ENCODE measurements around the gene BCKDHA. TPM values are rescaled to one million over a fixed set of nuclear protein-coding genes. Genes with fewer than 3 reads are reported as not detected.

The BCKDHA gene
- total and polyA plus RNA-seq, 9 of the 15 experiments (the other 6 are each of a cell fraction or from before 2014, with no cell fraction given): 4.5 to 52.5 (median 14.1) TPM

GRCh38 chr19:41364524-41365391 lies 32.9 kb upstream of the BCKDHA start:
- in situ Hi-C loops (cut with MboI) (no loop called here), intact Hi-C loops (cut with micrococcal nuclease) (loop anchor here (10.0 kb wide), 1 partner anchor 70 kb away; the partner anchor contains the start of gene DMAC2)
- ATAC-seq: no peak
- no peaks in the 10 kb centered on the region for H4K20me1 ChIP-seq (replicated peaks; ENCODE audit: control insufficient read depth, insufficient read depth, low read length)
- H3K27ac ChIP-seq (ENCODE audit: extremely low read depth, low read depth, low read length): peak overlapping the region; percentile 100
- H3K9ac ChIP-seq (ENCODE audit: insufficient read depth in 1 of 2, low read depth in 2 of 2, low read length in 2 of 2): peak overlapping the region; percentile 97 to 99; a peak in 3 of 4 replicates
- peaks cover 4% of the 10 kb centered on the region; the same call in 2 of the 3 replicates for H3K36me3 ChIP-seq (ENCODE audit: control insufficient read depth, insufficient read depth, low read length)
- peak in 1 of 4 experiments; percentile 24 for DNase-seq (ENCODE audit: extremely low read depth in 1 of 4, low spot score in 3 of 4)
- CTCF ChIA-PET (ENCODE audit: low intra/inter-chr PET ratio): no interaction called here
- POLR2A ChIA-PET: interaction anchor here (0.6 to 2.9 kb wide), 10 partner anchors 10 to 99 kb away, joined by 3 to 20 read pairs (median 4); partner anchors contain the start of gene TGFB1
- peak overlapping the region; percentile 80 for H3K4me3 ChIP-seq
- H3K9me3 ChIP-seq (replicated peaks; ENCODE audit: control insufficient read depth, insufficient read depth, low read depth, low read length): no peaks in the 10 kb centered on the region
- H3K4me2 ChIP-seq (ENCODE audit: insufficient read depth, low read length): peak overlapping the region; percentile 95
- 50% methylated on average over 14 of the region's 14 CpGs for WGBS (ENCODE audit: insufficient coverage, low coverage, missing lambda C conversion rate)
- H2AFZ ChIP-seq (ENCODE audit: low read depth, low read length): peak overlapping the region; percentile 98
- no peaks in the 10 kb centered on the region for H3K27me3 ChIP-seq (ENCODE audit: control insufficient read depth in 2 of 2, insufficient read depth in 2 of 2, low read length in 2 of 2)
- no TSS peak for BruUV-seq (replicated peaks)
- H3K79me2 ChIP-seq (ENCODE audit: control insufficient read depth, insufficient read depth, low read length): peaks cover 45% of the 10 kb centered on the region
- H3K4me1 ChIP-seq (replicated peaks in 1 of 2; ENCODE audit: control insufficient read depth in 2 of 2, insufficient read depth in 2 of 2, low read length in 2 of 2): peaks cover 30 to 50% of the 10 kb centered on the region in 2 experiments
- H3K9me1 ChIP-seq (ENCODE audit: control insufficient read depth, insufficient read depth, low read length): no peaks in the 10 kb centered on the region
- FAIRE-seq: no peak
- TF ChIP-seq XRCC4 (IDR thresholded peaks at IDR 0.05; ENCODE audit: extremely low read depth, insufficient read depth, insufficient read length) (no peak), MED1 (CRISPR knock-in tag; IDR thresholded peaks at IDR 0.05; ENCODE audit: borderline replicate concordance) (no peak), BRD4 (IDR thresholded peaks at IDR 0.05) (peak; percentile 64; the same call in 1 of the 2 replicates), TAF9B (IDR thresholded peaks at IDR 0.05; ENCODE audit: partially characterized antibody) (no peak), SMARCB1 (IDR thresholded peaks at IDR 0.05; ENCODE audit: insufficient read length, low read depth) (no peak), KLF13 (tag; IDR thresholded peaks at IDR 0.05; ENCODE audit: borderline replicate concordance, low read depth) (no peak), E2F8 (IDR thresholded peaks at IDR 0.05; ENCODE audit: low read depth, partially characterized antibody) (no peak), CBX1 (IDR thresholded peaks at IDR 0.05; ENCODE audit: low read depth) (no peak), CHD2 (IDR thresholded peaks at IDR 0.05; ENCODE audit: low read depth, low read length) (no peak)

All from K562 (cell line).